ENCODE results near the gene KCTD19. TPM values are rescaled to one million over a fixed set of nuclear protein-coding genes. Genes with fewer than 3 reads are reported as not detected.
A peak's percentile ranks its signal among the peaks of the same experiment; 100 is the strongest.

KCTD19 gene
- total RNA-seq, 1 experiment from 2014 or later = 1.1 TPM

DNA sequence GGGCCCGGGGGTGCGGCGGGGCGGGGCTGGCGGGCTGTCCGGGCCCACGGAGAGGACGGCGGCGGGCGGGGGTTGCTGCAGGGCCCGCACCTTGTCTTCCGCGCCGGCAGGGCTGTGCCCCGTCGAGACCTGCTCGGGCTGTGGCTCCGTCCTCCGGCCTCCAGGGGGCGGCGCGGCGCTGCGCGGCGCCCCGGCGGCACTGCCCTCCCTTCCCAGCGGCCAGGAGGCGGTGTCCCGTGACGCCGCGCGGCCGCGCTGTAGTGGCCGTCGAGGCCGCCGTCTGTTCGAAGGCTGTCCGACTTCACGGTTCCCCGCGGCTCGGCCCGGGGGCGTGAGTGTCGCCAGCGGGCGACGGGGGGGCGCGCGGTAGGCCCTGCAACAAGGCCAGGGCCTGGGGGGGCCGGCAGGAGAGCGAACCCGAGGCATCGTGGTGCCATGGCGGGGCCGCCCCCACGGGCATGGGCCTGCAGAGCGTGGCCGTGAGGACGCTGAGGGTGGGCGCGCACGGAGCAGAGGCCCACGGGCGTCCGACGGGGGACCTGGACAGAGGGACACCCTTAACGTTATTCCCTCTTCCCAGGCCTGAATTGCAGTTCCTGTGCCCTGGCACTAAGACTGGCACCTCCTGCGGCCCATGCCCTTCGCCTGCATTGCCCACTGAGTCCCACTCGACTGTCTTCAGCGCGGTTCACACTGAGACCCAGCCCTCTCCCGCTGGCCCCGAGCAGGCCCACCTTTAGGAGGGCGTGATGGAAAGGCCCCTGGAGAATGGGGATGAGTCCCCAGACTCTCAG is 47.0 kb downstream of the KCTD19 start, which contains the start of gene PLEKHG4 (continued):
- TF ChIP-seq, protein P1, sequence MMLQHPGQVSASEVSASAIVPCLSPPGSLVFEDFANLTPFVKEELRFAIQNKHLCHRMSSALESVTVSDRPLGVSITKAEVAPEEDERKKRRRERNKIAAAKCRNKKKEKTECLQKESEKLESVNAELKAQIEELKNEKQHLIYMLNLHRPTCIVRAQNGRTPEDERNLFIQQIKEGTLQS (CRISPR knock-in tag; conservative IDR thresholded peaks at IDR 0.05) = no peak
- TF ChIP-seq TP53 (CRISPR knock-in tag; IDR thresholded peaks at IDR 0.05) = peak; percentile 93
- peak; percentile 65 for TF ChIP-seq ZNF423 (CRISPR knock-in tag; IDR thresholded peaks at IDR 0.05)
- TF ChIP-seq ZNF317 (CRISPR knock-in tag; IDR thresholded peaks at IDR 0.05; ENCODE audit: borderline replicate concordance, low read depth) = peak; percentile 57; the same call in 1 of the 2 replicates
- TF ChIP-seq, protein P2, sequence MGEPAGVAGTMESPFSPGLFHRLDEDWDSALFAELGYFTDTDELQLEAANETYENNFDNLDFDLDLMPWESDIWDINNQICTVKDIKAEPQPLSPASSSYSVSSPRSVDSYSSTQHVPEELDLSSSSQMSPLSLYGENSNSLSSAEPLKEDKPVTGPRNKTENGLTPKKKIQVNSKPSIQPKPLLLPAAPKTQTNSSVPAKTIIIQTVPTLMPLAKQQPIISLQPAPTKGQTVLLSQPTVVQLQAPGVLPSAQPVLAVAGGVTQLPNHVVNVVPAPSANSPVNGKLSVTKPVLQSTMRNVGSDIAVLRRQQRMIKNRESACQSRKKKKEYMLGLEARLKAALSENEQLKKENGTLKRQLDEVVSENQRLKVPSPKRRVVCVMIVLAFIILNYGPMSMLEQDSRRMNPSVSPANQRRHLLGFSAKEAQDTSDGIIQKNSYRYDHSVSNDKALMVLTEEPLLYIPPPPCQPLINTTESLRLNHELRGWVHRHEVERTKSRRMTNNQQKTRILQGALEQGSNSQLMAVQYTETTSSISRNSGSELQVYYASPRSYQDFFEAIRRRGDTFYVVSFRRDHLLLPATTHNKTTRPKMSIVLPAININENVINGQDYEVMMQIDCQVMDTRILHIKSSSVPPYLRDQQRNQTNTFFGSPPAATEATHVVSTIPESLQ (CRISPR knock-in tag; IDR thresholded peaks at IDR 0.05) = no peak
- TF ChIP-seq TEAD1 (CRISPR knock-in tag; IDR thresholded peaks at IDR 0.05) = peak; percentile 91
- peak; percentile 61; the same call in 1 of the 2 replicates for TF ChIP-seq GABPB1 (CRISPR knock-in tag; IDR thresholded peaks at IDR 0.05)
- TF ChIP-seq IRF2 (CRISPR knock-in tag; IDR thresholded peaks at IDR 0.05; ENCODE audit: borderline replicate concordance, low read depth) = no peak; the same call in 1 of the 2 replicates
- TF ChIP-seq CREB1 (CRISPR knock-in tag; IDR thresholded peaks at IDR 0.05) = peak; percentile 68; the same call in 1 of the 2 replicates
- TF ChIP-seq ETV6 (CRISPR knock-in tag; IDR thresholded peaks at IDR 0.05) = peak; percentile 89
- TF ChIP-seq SMAD3 (CRISPR knock-in tag; IDR thresholded peaks at IDR 0.05; ENCODE audit: borderline replicate concordance) = 0 out of 2 replicates have a peak, but pooled peaks have one; percentile 36
- TF ChIP-seq CREM (CRISPR knock-in tag; IDR thresholded peaks at IDR 0.05) = peak; percentile 80
- TF ChIP-seq, protein P3, sequence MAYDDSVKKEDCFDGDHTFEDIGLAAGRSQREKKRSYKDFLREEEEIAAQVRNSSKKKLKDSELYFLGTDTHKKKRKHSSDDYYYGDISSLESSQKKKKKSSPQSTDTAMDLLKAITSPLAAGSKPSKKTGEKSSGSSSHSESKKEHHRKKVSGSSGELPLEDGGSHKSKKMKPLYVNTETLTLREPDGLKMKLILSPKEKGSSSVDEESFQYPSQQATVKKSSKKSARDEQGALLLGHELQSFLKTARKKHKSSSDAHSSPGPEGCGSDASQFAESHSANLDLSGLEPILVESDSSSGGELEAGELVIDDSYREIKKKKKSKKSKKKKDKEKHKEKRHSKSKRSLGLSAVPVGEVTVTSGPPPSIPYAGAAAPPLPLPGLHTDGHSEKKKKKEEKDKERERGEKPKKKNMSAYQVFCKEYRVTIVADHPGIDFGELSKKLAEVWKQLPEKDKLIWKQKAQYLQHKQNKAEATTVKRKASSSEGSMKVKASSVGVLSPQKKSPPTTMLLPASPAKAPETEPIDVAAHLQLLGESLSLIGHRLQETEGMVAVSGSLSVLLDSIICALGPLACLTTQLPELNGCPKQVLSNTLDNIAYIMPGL (CRISPR knock-in tag; IDR thresholded peaks at IDR 0.05) = peak; percentile 98
- TF ChIP-seq, protein P4, sequence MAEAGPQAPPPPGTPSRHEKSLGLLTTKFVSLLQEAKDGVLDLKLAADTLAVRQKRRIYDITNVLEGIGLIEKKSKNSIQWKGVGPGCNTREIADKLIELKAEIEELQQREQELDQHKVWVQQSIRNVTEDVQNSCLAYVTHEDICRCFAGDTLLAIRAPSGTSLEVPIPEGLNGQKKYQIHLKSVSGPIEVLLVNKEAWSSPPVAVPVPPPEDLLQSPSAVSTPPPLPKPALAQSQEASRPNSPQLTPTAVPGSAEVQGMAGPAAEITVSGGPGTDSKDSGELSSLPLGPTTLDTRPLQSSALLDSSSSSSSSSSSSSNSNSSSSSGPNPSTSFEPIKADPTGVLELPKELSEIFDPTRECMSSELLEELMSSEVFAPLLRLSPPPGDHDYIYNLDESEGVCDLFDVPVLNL (CRISPR knock-in tag; IDR thresholded peaks at IDR 0.05; ENCODE audit: borderline replicate concordance, low read depth) = peak; percentile 72; the same call in 1 of the 2 replicates
- TF ChIP-seq, protein P5, sequence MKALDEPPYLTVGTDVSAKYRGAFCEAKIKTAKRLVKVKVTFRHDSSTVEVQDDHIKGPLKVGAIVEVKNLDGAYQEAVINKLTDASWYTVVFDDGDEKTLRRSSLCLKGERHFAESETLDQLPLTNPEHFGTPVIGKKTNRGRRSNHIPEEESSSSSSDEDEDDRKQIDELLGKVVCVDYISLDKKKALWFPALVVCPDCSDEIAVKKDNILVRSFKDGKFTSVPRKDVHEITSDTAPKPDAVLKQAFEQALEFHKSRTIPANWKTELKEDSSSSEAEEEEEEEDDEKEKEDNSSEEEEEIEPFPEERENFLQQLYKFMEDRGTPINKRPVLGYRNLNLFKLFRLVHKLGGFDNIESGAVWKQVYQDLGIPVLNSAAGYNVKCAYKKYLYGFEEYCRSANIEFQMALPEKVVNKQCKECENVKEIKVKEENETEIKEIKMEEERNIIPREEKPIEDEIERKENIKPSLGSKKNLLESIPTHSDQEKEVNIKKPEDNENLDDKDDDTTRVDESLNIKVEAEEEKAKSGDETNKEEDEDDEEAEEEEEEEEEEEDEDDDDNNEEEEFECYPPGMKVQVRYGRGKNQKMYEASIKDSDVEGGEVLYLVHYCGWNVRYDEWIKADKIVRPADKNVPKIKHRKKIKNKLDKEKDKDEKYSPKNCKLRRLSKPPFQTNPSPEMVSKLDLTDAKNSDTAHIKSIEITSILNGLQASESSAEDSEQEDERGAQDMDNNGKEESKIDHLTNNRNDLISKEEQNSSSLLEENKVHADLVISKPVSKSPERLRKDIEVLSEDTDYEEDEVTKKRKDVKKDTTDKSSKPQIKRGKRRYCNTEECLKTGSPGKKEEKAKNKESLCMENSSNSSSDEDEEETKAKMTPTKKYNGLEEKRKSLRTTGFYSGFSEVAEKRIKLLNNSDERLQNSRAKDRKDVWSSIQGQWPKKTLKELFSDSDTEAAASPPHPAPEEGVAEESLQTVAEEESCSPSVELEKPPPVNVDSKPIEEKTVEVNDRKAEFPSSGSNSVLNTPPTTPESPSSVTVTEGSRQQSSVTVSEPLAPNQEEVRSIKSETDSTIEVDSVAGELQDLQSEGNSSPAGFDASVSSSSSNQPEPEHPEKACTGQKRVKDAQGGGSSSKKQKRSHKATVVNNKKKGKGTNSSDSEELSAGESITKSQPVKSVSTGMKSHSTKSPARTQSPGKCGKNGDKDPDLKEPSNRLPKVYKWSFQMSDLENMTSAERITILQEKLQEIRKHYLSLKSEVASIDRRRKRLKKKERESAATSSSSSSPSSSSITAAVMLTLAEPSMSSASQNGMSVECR (CRISPR knock-in tag; IDR thresholded peaks at IDR 0.05; ENCODE audit: borderline replicate concordance) = peak; percentile 82; the same call in 1 of the 2 replicates
- TF ChIP-seq, protein P6, sequence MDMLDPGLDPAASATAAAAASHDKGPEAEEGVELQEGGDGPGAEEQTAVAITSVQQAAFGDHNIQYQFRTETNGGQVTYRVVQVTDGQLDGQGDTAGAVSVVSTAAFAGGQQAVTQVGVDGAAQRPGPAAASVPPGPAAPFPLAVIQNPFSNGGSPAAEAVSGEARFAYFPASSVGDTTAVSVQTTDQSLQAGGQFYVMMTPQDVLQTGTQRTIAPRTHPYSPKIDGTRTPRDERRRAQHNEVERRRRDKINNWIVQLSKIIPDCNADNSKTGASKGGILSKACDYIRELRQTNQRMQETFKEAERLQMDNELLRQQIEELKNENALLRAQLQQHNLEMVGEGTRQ (CRISPR knock-in tag; IDR thresholded peaks at IDR 0.05) = peak; percentile 81
- TF ChIP-seq, protein P7, sequence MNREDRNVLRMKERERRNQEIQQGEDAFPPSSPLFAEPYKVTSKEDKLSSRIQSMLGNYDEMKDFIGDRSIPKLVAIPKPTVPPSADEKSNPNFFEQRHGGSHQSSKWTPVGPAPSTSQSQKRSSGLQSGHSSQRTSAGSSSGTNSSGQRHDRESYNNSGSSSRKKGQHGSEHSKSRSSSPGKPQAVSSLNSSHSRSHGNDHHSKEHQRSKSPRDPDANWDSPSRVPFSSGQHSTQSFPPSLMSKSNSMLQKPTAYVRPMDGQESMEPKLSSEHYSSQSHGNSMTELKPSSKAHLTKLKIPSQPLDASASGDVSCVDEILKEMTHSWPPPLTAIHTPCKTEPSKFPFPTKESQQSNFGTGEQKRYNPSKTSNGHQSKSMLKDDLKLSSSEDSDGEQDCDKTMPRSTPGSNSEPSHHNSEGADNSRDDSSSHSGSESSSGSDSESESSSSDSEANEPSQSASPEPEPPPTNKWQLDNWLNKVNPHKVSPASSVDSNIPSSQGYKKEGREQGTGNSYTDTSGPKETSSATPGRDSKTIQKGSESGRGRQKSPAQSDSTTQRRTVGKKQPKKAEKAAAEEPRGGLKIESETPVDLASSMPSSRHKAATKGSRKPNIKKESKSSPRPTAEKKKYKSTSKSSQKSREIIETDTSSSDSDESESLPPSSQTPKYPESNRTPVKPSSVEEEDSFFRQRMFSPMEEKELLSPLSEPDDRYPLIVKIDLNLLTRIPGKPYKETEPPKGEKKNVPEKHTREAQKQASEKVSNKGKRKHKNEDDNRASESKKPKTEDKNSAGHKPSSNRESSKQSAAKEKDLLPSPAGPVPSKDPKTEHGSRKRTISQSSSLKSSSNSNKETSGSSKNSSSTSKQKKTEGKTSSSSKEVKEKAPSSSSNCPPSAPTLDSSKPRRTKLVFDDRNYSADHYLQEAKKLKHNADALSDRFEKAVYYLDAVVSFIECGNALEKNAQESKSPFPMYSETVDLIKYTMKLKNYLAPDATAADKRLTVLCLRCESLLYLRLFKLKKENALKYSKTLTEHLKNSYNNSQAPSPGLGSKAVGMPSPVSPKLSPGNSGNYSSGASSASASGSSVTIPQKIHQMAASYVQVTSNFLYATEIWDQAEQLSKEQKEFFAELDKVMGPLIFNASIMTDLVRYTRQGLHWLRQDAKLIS (CRISPR knock-in tag; IDR thresholded peaks at IDR 0.05; ENCODE audit: borderline replicate concordance) = no peak
- TF ChIP-seq, protein P8, sequence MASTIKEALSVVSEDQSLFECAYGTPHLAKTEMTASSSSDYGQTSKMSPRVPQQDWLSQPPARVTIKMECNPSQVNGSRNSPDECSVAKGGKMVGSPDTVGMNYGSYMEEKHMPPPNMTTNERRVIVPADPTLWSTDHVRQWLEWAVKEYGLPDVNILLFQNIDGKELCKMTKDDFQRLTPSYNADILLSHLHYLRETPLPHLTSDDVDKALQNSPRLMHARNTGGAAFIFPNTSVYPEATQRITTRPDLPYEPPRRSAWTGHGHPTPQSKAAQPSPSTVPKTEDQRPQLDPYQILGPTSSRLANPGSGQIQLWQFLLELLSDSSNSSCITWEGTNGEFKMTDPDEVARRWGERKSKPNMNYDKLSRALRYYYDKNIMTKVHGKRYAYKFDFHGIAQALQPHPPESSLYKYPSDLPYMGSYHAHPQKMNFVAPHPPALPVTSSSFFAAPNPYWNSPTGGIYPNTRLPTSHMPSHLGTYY (CRISPR knock-in tag; IDR thresholded peaks at IDR 0.05) = no peak
- TF ChIP-seq ESRRA (CRISPR knock-in tag; IDR thresholded peaks at IDR 0.05; ENCODE audit: borderline replicate concordance) = peak; percentile 85; the same call in 1 of the 2 replicates
- TF ChIP-seq, protein P9, sequence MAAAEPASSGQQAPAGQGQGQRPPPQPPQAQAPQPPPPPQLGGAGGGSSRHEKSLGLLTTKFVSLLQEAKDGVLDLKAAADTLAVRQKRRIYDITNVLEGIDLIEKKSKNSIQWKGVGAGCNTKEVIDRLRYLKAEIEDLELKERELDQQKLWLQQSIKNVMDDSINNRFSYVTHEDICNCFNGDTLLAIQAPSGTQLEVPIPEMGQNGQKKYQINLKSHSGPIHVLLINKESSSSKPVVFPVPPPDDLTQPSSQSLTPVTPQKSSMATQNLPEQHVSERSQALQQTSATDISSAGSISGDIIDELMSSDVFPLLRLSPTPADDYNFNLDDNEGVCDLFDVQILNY (CRISPR knock-in tag; IDR thresholded peaks at IDR 0.05) = peak; percentile 91

All from WTC11 (cell line).